K562 (cell line): ENCODE data around the gene DENND6B.

ENCODE experiments used
- CTCF ChIP-seq, 3 experiments: IDR thresholded peaks in 2 of 3; conservative IDR thresholded peaks in 1 of 3; 2 replicates each; pipeline ENCODE4 v1.5.1; 2011 to 2012; ENCODE audit warnings: low read length in 3 of 3, mild to moderate bottlenecking in 3 of 3, control low read depth in 2 of 3, improper control_type of control experiment in 1 of 3, inconsistent platforms in 1 of 3, low read depth in 1 of 3, mixed read lengths in 1 of 3, moderate library complexity in 1 of 3; ENCODE audit not compliant: insufficient read depth in 2 of 3
- EP300 ChIP-seq: IDR thresholded peaks from 2 replicates; pipeline ENCODE4 v1.6.1; 2012; ENCODE audit warnings: low read length, improper control_type of control experiment
- HDAC6 ChIP-seq: IDR thresholded peaks from 2 replicates; pipeline ENCODE4 v1.6.1; 2012; ENCODE audit warnings: low read depth, mild to moderate bottlenecking, control low read depth, inconsistent platforms, low read length, moderate library complexity
- ZNF449 ChIP-seq: fragments of 250-450 bp; sonication (Bioruptor Pico); IDR thresholded peaks from 2 replicates; pipeline ENCODE4 v1.8.0; 2022; ENCODE audit warnings: moderate library complexity, mild to moderate bottlenecking, inconsistent platforms

- no peak for TF ChIP-seq EP300
- no peak for TF ChIP-seq HDAC6
- no peak for TF ChIP-seq CTCF (IDR thresholded peaks at IDR 0.05 in 2 of 3, conservative IDR thresholded peaks at IDR 0.05 in 1 of 3; ENCODE audit: insufficient read depth in 2 of 3, low read depth in 1 of 3, low read length in 3 of 3)
- no peak for TF ChIP-seq ZNF449 (CRISPR knock-in tag)
These were observed 41.1 kb downstream of the DENND6B start for GRCh38 chr22:50285568-50286229.
